HEK293 (cell line): ENCODE measurements around the gene CARD11.

Source experiments
- MYNN ChIP-seq: fragments of 450-650 bp; formaldehyde crosslinking; IDR thresholded peaks from 2 replicates; pipeline ENCODE4 v1.5.1; 2016; ENCODE audit warnings: missing biosample characterization, missing genetic modification characterization, borderline replicate concordance
- SP7 ChIP-seq: fragments of 450-650 bp; formaldehyde crosslinking; IDR thresholded peaks from 2 replicates; pipeline ENCODE4 v1.5.1; 2016; ENCODE audit warnings: missing biosample characterization, missing genetic modification characterization
- WT1 ChIP-seq: fragments of 450-650 bp; formaldehyde crosslinking; IDR thresholded peaks from 2 replicates; pipeline ENCODE4 v1.5.1; 2016; ENCODE audit warnings: missing biosample characterization, missing genetic modification characterization
- YY1 ChIP-seq: fragments of 450-650 bp; formaldehyde crosslinking; IDR thresholded peaks from 2 replicates; pipeline ENCODE4 v1.5.1; 2018; ENCODE audit warnings: missing biosample characterization, missing genetic modification characterization
- ZNF777 ChIP-seq: fragments of 450-650 bp; formaldehyde crosslinking; IDR thresholded peaks from 2 replicates; pipeline ENCODE4 v1.5.1; 2017; ENCODE audit warnings: missing biosample characterization, missing genetic modification characterization, borderline replicate concordance
- ZNF785 ChIP-seq: fragments of 450-650 bp; formaldehyde crosslinking; IDR thresholded peaks from 2 replicates; pipeline ENCODE4 v1.5.1; 2016; ENCODE audit warnings: missing biosample characterization, missing genetic modification characterization
- TF ChIP-seq, protein P1 (sequence below): fragments of 450-650 bp; formaldehyde crosslinking; IDR thresholded peaks from 2 replicates; pipeline ENCODE4 v1.5.1; 2016; ENCODE audit warnings: missing biosample characterization, missing genetic modification characterization
- TF ChIP-seq, protein P2 (sequence below): fragments of 450-650 bp; formaldehyde crosslinking; IDR thresholded peaks from 2 replicates; pipeline ENCODE4 v1.5.1; 2016; ENCODE audit warnings: missing biosample characterization, missing genetic modification characterization

DNA sequence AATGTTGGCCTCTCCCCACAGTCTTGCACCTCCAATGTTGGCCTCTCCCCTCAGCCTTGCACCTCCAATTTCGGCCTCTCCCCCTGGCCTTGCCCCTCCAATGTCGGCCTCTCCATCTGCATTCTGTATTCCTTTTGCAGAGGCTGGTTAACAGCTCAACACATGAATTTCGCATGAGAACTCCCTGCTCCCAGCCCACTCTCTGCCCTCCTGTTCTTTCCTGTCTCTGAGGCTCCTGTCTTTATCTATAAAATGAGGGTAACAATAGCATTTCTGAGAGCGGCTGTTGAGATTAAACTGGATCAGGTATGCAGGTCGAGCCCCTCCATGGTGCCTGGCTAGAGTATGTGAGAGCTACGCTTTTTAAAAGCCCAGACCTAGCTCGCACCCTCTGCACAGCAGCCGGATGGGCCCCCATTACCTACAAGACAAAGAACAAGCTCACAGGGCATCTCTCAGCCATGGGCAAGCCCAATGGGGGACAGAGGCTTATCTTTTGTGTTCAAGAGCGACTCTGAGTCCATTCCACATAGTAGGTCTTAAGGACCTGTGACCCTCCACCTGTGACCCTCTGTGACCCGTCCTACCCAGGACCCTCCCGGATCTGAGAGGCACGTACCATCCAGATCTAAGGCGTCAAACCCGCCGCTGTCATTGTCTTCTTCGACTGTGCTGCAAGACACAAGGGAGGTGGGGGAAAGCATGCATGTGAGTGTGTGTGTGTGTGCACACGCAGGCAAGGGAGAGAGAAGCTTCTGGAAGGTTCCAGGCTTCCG lies 117.4 kb downstream of the CARD11 start:
- TF ChIP-seq ZNF785 (tag by site-specific recombination) (no peak), SP7 (tag by site-specific recombination) (no peak), WT1 (tag by site-specific recombination) (no peak), YY1 (tag by site-specific recombination) (no peak), ZNF777 (no peak), MYNN (tag by site-specific recombination) (no peak)
- TF ChIP-seq, protein P1, sequence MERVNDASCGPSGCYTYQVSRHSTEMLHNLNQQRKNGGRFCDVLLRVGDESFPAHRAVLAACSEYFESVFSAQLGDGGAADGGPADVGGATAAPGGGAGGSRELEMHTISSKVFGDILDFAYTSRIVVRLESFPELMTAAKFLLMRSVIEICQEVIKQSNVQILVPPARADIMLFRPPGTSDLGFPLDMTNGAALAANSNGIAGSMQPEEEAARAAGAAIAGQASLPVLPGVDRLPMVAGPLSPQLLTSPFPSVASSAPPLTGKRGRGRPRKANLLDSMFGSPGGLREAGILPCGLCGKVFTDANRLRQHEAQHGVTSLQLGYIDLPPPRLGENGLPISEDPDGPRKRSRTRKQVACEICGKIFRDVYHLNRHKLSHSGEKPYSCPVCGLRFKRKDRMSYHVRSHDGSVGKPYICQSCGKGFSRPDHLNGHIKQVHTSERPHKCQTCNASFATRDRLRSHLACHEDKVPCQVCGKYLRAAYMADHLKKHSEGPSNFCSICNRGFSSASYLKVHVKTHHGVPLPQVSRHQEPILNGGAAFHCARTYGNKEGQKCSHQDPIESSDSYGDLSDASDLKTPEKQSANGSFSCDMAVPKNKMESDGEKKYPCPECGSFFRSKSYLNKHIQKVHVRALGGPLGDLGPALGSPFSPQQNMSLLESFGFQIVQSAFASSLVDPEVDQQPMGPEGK (tag by site-specific recombination): no peak
- TF ChIP-seq, protein P2, sequence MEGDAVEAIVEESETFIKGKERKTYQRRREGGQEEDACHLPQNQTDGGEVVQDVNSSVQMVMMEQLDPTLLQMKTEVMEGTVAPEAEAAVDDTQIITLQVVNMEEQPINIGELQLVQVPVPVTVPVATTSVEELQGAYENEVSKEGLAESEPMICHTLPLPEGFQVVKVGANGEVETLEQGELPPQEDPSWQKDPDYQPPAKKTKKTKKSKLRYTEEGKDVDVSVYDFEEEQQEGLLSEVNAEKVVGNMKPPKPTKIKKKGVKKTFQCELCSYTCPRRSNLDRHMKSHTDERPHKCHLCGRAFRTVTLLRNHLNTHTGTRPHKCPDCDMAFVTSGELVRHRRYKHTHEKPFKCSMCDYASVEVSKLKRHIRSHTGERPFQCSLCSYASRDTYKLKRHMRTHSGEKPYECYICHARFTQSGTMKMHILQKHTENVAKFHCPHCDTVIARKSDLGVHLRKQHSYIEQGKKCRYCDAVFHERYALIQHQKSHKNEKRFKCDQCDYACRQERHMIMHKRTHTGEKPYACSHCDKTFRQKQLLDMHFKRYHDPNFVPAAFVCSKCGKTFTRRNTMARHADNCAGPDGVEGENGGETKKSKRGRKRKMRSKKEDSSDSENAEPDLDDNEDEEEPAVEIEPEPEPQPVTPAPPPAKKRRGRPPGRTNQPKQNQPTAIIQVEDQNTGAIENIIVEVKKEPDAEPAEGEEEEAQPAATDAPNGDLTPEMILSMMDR: no peak
